ENCODE results near the gene COX6A2. TPM values are rescaled to one million over a fixed set of nuclear protein-coding genes. Genes with fewer than 3 reads are reported as not detected.

The COX6A2 gene
- total RNA-seq, 1 experiment from 2014 or later: not detected

GRCh38 chr16:31465788-31466370 is 37.7 kb upstream of the COX6A2 start:
- peaks cover 9% of the 10 kb centered on the region for H3K4me1 ChIP-seq (ENCODE audit: low read length)
- H4K20me1 ChIP-seq (ENCODE audit: insufficient read depth, low read depth, low read length): no peaks in the 10 kb centered on the region
- no peak overlapping the region for H3K4me3 ChIP-seq (ENCODE audit: low read length)
- no peak overlapping the region for H3K4me2 ChIP-seq (ENCODE audit: low read depth, low read length, poor library complexity, severe bottlenecking)
- no peaks in the 10 kb centered on the region for H3K79me2 ChIP-seq (ENCODE audit: low read length)
- H3K9me3 ChIP-seq (ENCODE audit: low read length): no peaks in the 10 kb centered on the region
- H3K36me3 ChIP-seq (ENCODE audit: insufficient read depth, low read length): no peaks in the 10 kb centered on the region
- H3K27ac ChIP-seq (ENCODE audit: low read length): no peak overlapping the region
- no peak overlapping the region for H2AFZ ChIP-seq (ENCODE audit: low read length)
- DNase-seq: no peak
- no peaks in the 10 kb centered on the region for H3K9me2 ChIP-seq (replicated peaks; ENCODE audit: insufficient read depth, low read length)
- H3K27me3 ChIP-seq (ENCODE audit: low read length): no peaks in the 10 kb centered on the region
- H3K9ac ChIP-seq (ENCODE audit: low read length): no peak overlapping the region

- Histone ChIP-seq H3K9me2 (replicated peaks; ENCODE audit: insufficient read depth, low read length) (no peaks in the 10 kb centered on the region), H3K4me2 (ENCODE audit: low read depth, low read length, poor library complexity, severe bottlenecking) (no peak overlapping the region), H2AFZ (ENCODE audit: low read length) (no peak overlapping the region), H3K79me2 (ENCODE audit: low read length) (no peaks in the 10 kb centered on the region), H3K4me3 (ENCODE audit: low read length) (no peak overlapping the region), H3K9me3 (ENCODE audit: low read length) (no peaks in the 10 kb centered on the region), H3K9ac (ENCODE audit: low read length) (no peak overlapping the region), H3K4me1 (ENCODE audit: low read length) (peaks cover 16% of the 10 kb centered on the region), H3K27me3 (ENCODE audit: low read length) (no peaks in the 10 kb centered on the region), H3K36me3 (ENCODE audit: insufficient read depth, low read length) (no peaks in the 10 kb centered on the region), H3K27ac (ENCODE audit: low read length) (no peak overlapping the region), H4K20me1 (ENCODE audit: insufficient read depth, low read depth, low read length) (no peaks in the 10 kb centered on the region)
- DNase-seq: no peak
Measured at GRCh38 chr16:31464781-31465260, 36.7 kb upstream of the COX6A2 start.

DNA sequence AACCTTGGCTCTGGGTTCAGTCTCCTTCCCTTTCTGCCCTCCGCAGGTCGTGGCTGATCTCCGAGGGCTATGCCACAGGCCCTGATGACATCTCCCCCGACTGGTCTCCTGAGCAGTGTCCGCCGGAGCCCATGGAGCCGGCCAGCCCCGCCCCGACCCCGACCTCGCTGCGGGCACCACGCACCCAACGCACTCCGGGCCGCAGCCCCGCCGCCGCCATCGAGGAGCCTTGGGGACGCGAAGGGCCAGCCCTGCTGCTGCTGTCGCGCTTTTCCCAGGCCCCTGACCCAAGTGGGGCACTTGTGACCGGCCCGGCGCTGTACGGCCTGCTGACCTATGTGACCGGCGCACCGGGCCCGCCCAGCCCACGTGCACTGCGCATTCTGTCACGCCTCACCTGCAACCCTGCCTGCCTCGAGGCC is 36.2 kb upstream of the COX6A2 start:
- no peaks in the 10 kb centered on the region for H3K36me3 ChIP-seq (ENCODE audit: insufficient read depth, low read length)
- H4K20me1 ChIP-seq (ENCODE audit: insufficient read depth, low read depth, low read length): no peaks in the 10 kb centered on the region
- no peak overlapping the region for H3K4me2 ChIP-seq (ENCODE audit: low read depth, low read length, poor library complexity, severe bottlenecking)
- no peaks in the 10 kb centered on the region for H3K79me2 ChIP-seq (ENCODE audit: low read length)
- H3K9me2 ChIP-seq (replicated peaks; ENCODE audit: insufficient read depth, low read length): no peaks in the 10 kb centered on the region
- H3K9me3 ChIP-seq (ENCODE audit: low read length): no peaks in the 10 kb centered on the region
- H3K27me3 ChIP-seq (ENCODE audit: low read length): no peaks in the 10 kb centered on the region
- no peak overlapping the region for H2AFZ ChIP-seq (ENCODE audit: low read length)
- H3K4me1 ChIP-seq (ENCODE audit: low read length): peaks cover 16% of the 10 kb centered on the region
- H3K27ac ChIP-seq (ENCODE audit: low read length): no peak overlapping the region
- H3K4me3 ChIP-seq (ENCODE audit: low read length): no peak overlapping the region
- DNase-seq: no peak
- H3K9ac ChIP-seq (ENCODE audit: low read length): no peak overlapping the region

GRCh38 chr16:31461921-31462804 is 34.0 kb upstream of the COX6A2 start:
- Histone ChIP-seq H3K27me3 (ENCODE audit: low read length) (no peaks in the 10 kb centered on the region), H3K79me2 (ENCODE audit: low read length) (peaks cover 17% of the 10 kb centered on the region), H3K36me3 (ENCODE audit: insufficient read depth, low read length) (no peaks in the 10 kb centered on the region), H3K9me3 (ENCODE audit: low read length) (no peaks in the 10 kb centered on the region), H3K9me2 (replicated peaks; ENCODE audit: insufficient read depth, low read length) (no peaks in the 10 kb centered on the region), H3K4me2 (ENCODE audit: low read depth, low read length, poor library complexity, severe bottlenecking) (no peak overlapping the region), H3K9ac (ENCODE audit: low read length) (no peak overlapping the region), H3K4me3 (ENCODE audit: low read length) (no peak overlapping the region), H4K20me1 (ENCODE audit: insufficient read depth, low read depth, low read length) (peaks cover 12% of the 10 kb centered on the region; the same call in 1 of the 2 replicates), H3K27ac (ENCODE audit: low read length) (no peak overlapping the region), H2AFZ (ENCODE audit: low read length) (no peak overlapping the region), H3K4me1 (ENCODE audit: low read length) (peaks cover 25% of the 10 kb centered on the region)
- no peak for DNase-seq

DNA sequence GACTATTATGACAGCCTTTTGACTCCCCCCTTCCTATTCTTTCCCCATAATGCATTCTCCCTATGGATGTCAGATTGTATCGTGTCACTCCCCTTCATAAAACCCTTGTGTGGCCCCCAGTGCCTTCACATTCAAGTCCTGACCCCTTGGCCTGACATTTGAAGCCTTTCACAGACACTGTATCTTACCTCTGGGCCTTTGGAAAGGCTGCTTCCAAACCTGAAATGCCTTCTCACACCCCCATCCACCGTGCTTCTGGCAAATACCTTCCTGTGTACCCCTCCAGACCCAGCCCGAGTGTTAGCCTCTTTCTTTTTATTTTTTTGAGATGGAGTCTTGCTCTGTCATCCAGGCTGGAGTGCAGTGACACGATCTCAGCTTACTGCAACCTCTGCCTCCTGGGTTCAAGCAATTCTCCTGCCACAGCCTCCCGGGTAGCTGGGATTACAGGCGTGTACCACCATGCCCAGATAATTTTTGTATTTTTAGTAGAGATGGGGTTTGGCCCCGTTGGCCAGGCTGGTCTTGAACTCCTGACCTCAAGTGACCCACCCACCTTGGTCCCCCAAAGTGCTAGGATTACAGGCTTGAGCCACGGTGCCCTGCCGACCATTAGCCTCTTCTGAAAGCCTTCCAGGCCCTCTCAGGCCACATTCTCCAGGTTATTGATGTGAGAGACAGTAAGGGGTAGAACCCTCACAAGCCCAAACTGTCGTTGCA is 33.2 kb upstream of the COX6A2 start:
- DNase-seq: no peak
- H3K9ac ChIP-seq (ENCODE audit: low read length): no peak overlapping the region
- peaks cover 22% of the 10 kb centered on the region for H3K79me2 ChIP-seq (ENCODE audit: low read length)
- H3K4me2 ChIP-seq (ENCODE audit: low read depth, low read length, poor library complexity, severe bottlenecking): no peak overlapping the region
- no peaks in the 10 kb centered on the region for H3K9me2 ChIP-seq (replicated peaks; ENCODE audit: insufficient read depth, low read length)
- no peaks in the 10 kb centered on the region for H3K36me3 ChIP-seq (ENCODE audit: insufficient read depth, low read length)
- no peaks in the 10 kb centered on the region for H3K9me3 ChIP-seq (ENCODE audit: low read length)
- H3K4me1 ChIP-seq (ENCODE audit: low read length): peaks cover 23% of the 10 kb centered on the region
- no peak overlapping the region for H2AFZ ChIP-seq (ENCODE audit: low read length)
- H4K20me1 ChIP-seq (ENCODE audit: insufficient read depth, low read depth, low read length): peaks cover 20% of the 10 kb centered on the region; the same call in 1 of the 2 replicates
- H3K27me3 ChIP-seq (ENCODE audit: low read length): no peaks in the 10 kb centered on the region
- no peak overlapping the region for H3K27ac ChIP-seq (ENCODE audit: low read length)
- no peak overlapping the region for H3K4me3 ChIP-seq (ENCODE audit: low read length)

GRCh38 chr16:31460582-31461002 is 32.4 kb upstream of the COX6A2 start:
- Histone ChIP-seq H3K36me3 (ENCODE audit: insufficient read depth, low read length) (no peaks in the 10 kb centered on the region), H3K9me2 (replicated peaks; ENCODE audit: insufficient read depth, low read length) (no peaks in the 10 kb centered on the region), H3K4me2 (ENCODE audit: low read depth, low read length, poor library complexity, severe bottlenecking) (peak overlapping the region; percentile 98), H3K27ac (ENCODE audit: low read length) (no peak overlapping the region), H3K27me3 (ENCODE audit: low read length) (no peaks in the 10 kb centered on the region), H3K4me1 (ENCODE audit: low read length) (peaks cover 23% of the 10 kb centered on the region), H3K9me3 (ENCODE audit: low read length) (no peaks in the 10 kb centered on the region), H3K9ac (ENCODE audit: low read length) (no peak overlapping the region), H4K20me1 (ENCODE audit: insufficient read depth, low read depth, low read length) (peaks cover 25% of the 10 kb centered on the region; the same call in 1 of the 2 replicates), H3K4me3 (ENCODE audit: low read length) (peak overlapping the region; percentile 66; the same call in 1 of the 2 replicates), H2AFZ (ENCODE audit: low read length) (no peak overlapping the region), H3K79me2 (ENCODE audit: low read length) (peaks cover 22% of the 10 kb centered on the region)
- DNase-seq: peak; percentile 76

GRCh38 chr16:31459687-31460581 is 31.8 kb upstream of the COX6A2 start:
- DNase-seq: peak; percentile 100
- Histone ChIP-seq H2AFZ (ENCODE audit: low read length) (peak overlapping the region; percentile 84; the same call in 1 of the 2 replicates), H3K4me3 (ENCODE audit: low read length) (peak overlapping the region; percentile 91), H3K4me2 (ENCODE audit: low read depth, low read length, poor library complexity, severe bottlenecking) (peak overlapping the region; percentile 98), H4K20me1 (ENCODE audit: insufficient read depth, low read depth, low read length) (peaks cover 32% of the 10 kb centered on the region; the same call in 1 of the 2 replicates), H3K4me1 (ENCODE audit: low read length) (peaks cover 23% of the 10 kb centered on the region), H3K27me3 (ENCODE audit: low read length) (no peaks in the 10 kb centered on the region), H3K36me3 (ENCODE audit: insufficient read depth, low read length) (no peaks in the 10 kb centered on the region), H3K9me3 (ENCODE audit: low read length) (no peaks in the 10 kb centered on the region), H3K9me2 (replicated peaks; ENCODE audit: insufficient read depth, low read length) (no peaks in the 10 kb centered on the region), H3K79me2 (ENCODE audit: low read length) (peaks cover 22% of the 10 kb centered on the region), H3K27ac (ENCODE audit: low read length) (peak overlapping the region; percentile 79), H3K9ac (ENCODE audit: low read length) (peak overlapping the region; percentile 94)
